Renal cortical epithelial cell (primary cell): ENCODE results near the gene BOD1L2. TPM values are rescaled to one million over a fixed set of nuclear protein-coding genes. Genes with fewer than 3 reads are reported as not detected.

ENCODE experiments used
- DNase-seq: peaks from one replicate; pipeline ENCODE4 v3.0.0-alpha.2; 2011; ENCODE audit warnings: low read depth
- total RNA-seq: library from RNA; depleted of rRNA; stranded (reverse); fragments of >200 nt; gene quantifications from 2 replicates; pipeline ENCODE4 v1.2.3, GENCODE V29; 2014

The BOD1L2 gene
- total RNA-seq, 1 donor from 2014 or later: not detected

DNA sequence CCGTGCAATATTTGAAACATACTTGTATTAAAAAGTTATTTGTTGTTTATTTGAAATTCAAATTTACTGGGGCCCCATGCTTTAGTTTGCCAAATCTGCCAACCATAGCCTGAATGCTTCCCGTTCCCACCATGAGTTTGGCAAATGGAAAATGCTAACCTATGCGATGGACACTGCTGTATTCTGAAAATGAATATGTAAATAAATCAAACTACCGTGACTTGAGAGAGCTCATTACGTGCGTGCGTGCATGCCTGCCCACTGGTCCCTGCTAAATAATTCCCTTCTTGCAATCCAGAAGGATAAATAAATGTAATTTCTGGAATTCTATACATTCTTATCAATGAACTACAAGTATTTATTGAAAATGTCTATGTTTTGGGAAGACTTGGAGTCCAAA is 3.2 kb downstream of the BOD1L2 start:
- DNase-seq: no peak

DNA sequence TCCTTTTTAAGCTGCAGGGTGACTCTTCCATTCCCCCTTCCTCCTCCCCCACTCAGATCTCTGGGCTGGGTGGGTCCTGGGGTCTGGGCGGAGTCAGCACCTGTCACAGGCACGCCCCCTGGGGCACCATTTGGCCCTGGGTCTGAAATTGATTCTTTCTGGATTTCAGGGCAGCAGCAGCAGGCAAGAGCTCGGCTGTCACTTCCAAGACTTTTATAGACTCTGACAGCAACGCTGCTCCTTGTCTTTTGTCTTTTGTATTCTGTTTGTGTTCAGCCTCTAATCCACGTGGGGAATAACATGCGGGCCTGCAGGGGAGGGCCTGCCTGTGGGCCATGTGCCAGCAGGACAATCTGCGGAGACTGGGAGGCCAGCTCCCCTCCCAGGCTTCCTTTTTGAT is 3.9 kb downstream of the BOD1L2 start:
- no peak for DNase-seq

DNA sequence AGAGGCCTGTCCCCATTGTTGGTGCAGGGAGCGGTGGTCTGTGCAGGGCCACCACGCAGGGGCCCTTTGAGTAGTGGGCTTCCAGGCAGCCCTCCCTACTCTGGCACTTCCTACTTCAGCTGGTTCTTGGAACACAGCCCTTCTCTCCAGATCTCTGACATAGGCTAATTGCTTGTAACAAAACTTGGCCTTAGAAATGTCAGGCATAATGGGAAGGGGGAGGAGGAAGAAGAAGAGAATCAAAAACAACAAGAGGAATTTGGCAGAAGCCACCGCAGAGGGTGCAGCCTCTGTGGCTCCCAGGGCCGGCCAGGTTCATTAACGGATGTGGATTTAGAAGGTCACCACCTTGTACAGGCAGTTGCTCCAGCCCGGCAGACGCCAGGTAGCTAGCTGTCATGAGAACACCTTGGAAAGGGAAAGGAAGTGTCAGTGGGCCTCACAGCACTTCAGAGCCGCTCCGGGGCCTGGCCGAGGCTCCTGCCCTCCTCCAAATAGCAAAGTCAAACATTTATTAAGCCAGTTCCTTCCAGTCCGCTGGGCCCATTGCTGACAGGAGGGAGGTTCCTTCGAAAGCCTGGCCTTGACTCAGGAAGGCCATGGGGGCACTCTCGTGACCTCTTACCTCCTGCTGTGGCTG is 7.4 kb downstream of the BOD1L2 start:
- DNase-seq: no peak

DNA sequence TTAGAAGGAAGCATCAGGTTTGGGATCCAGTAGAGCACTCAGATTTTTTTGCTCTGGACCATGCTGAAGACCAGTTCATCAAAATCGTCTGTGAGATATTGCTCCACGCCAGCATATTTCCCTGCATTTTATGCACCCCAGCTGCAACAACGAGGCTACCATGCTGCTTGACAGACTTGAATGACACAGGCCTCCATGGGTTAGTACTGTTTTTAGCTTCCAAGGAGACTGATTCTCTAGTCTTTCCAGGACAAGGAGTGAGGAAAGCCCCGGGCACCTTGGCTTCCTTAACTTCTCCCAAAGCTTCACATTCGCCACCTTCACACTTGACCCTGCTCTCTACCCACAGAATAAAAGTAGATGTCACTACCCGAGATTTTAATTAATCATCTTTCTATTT is 17.5 kb downstream of the BOD1L2 start:
- DNase-seq: no peak

DNA sequence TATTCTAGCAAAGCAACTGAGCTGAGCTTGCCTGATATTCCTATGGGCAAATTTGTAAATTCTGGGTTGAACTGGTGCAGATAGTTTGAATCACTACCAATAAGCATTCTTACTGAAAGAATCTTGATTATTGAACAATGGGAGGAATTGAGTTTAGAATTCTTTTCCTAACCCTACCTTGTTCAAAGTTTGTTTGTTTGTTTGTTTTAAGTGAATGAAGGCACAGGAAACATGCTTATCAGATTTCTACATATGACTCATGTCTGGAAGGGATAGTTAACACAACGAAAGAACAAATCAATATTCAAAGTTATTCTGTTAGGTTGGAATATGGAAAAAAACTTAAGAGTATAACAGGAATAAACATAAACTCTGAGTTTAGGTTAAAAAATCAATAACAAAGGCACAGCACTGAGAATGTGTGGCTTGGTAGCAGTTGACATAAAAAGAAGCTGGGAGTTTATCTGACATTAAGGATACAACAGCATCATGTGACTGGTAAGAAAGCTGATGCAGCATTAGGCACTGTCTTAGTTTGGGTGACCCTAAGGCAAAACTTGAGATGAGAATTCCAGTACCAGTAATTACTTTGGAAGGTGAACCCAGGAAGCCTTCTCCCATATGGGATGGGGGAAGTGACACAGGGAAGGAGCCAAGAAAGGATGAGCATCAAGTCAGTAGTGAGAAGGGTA is 20.9 kb downstream of the BOD1L2 start:
- DNase-seq: no peak

DNA sequence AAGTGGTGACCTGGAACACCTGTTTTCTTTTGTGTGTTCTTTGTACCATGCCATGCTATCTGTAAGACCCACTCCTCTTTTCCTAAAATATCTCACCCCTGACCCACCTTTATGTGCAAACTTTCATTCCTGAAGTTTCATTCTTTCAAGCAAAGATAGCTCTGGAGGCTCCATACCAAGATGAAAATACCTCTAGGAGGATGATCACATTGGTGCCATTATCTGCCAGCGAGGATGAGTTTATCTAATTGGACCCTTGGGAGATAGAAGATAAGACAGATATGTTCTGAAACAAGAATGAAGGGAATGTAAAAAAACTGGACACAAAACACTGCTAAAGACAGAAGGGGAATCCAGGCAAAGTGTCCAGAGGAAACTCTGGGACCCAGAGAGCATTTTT is 24.1 kb downstream of the BOD1L2 start:
- no peak for DNase-seq

DNA sequence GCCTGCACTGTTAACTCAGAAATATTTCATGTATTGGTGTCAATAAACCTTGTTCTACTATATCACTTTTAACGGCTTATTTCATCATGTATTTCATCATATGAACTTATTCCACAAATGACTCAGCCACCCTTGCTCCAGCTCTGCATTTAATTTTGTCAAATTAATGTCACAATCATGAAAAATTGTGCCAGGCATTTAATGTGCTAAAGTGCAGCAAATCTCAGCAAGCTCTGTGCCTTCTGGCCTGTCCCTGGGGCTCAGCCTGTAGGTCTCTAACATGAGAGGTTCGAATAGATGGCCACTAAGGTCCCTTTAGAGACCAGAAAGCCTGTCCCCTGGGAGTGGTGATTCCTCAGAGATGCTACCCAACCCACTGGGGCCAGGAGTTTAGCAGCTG is 28.6 kb downstream of the BOD1L2 start:
- DNase-seq: no peak

DNA sequence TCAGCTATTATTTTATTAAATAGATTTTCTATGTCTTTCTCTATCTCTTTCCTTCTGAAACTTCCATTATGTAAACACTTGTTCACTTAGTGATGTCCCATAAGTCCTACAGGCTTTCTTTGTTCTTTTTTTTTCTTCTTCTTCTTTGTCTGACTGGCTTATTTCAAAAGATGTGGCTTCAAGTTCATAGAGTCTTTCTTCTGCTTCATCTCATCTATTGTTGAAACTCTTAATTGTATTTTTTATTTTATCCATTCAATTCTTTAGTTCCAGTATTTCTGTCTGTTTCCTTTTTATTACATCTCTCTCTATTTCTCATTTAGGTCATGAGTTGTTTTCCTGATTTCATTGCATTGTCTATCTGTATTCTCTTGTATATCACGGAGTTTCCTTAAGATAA is 38.5 kb downstream of the BOD1L2 start:
- no peak for DNase-seq

DNA sequence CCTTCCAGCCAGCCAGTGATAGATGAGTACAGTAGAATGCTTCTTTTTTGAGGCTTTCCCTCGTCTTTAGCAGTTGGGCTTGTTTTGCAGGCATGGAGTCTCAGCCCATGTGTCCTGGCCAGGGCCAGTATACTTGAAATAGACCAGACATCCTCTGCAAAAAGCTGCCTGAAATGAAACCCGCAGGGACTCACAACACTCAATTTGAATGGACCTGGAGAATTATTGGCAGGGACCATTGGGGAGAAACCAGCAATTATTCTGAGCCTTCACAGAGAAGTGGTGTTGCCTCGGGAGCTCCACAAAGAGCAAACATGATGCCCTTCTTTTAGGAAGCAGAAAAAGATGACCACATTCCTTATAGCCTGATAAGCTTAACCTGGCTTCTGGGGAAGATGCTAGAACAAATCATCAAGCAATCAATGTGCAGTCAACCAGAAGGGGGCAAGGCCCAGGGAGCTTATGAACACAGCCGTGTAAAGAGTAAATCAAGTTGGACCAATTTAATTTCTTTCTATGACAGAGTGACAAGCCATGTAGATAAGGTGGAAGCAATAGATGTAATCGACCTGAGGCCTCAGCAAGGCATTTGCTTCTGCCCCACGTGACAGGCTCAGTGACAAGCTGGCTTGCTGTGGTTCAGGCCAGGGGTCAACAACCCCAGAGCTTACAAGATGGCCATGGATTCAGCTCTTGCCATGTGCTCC is 42.1 kb downstream of the BOD1L2 start:
- DNase-seq: no peak

DNA sequence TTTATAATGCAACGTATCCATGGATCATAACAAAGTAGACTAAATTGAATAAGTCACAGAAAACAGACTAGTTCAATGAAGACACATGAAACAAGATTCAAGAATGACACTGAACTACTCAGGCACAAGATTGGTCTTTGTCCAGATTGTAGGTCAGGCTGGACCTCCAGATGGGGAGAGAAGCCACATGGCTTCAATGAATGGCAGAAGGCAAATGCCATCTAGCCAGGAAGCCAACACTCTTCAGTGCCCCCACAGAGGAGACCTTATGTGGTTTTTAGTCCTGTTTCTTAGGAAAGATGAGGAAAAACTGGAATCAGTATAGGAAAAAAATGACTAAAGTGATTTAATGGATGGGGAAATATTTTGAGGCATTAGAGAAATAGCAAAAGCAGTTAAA is 43.1 kb downstream of the BOD1L2 start:
- no peak for DNase-seq

DNA sequence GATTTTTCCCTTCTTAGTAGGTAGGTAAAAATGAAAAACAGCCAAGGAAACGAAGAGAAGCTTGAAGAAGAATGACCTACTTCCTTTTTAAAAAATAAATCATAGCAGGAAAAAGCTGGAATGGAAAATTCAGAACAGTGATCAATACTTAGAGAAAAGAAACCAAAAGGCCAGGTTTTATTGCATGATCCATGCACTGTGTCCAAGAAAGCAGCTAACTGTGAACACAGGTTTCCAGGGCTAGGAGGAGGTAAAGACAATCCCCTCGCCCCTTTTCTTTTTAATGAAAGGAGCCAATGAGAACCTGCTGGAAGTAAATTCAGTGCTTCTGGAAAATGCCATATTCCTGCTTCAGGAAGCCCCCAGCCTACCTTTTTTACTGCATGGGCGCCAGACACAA is 47.2 kb downstream of the BOD1L2 start:
- no peak for DNase-seq

DNA sequence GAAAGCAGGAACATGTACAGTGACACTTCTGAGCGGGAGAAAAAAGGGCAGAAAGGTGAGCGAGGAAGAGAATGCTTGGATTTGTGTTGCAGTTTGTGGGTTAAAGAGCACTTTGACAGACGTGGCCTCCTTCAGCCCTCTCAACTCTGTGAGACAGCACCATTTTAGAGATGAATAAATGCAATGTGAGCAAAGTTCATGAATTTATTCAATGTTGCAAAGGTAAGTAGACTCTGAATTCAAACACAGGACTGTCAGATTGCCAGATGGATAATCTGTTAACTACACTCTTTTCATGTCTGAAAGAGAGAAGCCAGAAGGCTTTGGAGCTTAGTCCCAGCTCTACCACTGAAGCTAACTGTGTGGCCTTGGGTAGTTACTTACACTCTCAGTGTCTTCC is 47.7 kb downstream of the BOD1L2 start:
- no peak for DNase-seq

DNA sequence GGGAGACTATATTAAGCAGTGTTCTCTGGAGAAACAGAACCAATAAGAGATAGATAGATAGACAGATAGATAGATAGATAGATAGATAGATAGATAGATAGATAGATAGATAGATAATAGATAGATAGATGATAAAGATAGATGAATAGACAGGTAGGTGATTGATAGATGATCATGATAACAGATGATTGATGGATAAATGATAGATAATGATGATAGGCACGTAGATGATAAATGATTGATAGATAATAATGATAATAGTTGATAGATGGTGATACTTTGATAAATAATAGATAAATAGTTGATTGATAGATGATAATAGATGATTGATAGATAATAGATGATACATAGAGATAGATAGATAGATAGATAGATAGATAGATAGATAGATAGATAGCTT is 48.5 kb downstream of the BOD1L2 start:
- no peak for DNase-seq

DNA sequence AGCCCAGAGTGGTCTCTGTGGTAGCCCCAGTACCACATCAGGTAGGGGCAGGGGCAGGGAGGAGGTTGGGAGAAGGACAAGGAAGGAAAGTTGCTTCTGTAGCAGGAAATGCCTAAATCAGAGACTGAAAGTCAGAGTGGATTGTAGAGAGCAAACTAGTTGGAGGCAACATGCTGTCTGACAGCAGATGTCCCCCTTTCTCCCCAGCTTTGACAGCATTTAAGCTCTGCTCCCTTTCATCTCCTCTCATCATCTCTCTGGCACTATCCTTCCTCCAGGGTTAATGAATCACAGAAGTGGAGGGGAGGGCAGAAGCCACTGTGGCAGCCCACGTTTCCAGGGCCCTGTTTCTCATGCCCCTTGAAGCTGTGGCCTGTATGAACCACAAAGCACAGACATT is 50.4 kb downstream of the BOD1L2 start:
- no peak for DNase-seq

DNA sequence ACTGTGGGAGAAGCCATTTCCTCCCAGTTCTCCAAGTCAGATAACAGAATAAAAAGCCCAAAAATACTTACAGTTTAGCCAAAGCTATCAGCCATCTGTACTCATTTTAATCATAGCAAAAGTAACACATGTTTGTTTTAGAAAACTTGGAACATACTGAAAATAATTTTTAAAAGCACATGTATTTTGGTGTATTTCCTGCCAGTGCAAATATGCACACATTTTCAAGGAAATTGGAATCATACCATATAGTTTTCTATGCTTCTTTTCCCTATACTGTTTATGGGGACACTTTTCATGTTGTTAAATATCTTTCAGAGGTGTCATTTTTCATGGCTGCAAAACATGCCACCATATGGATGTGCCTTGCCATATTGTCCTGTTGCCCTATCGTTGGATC is 51.2 kb downstream of the BOD1L2 start:
- DNase-seq: no peak

Other genes with a start within 250 kb of the BOD1L2 start
- gene ST8SIA3, start 205.5 kb downstream of the BOD1L2 start, total RNA-seq: not detected in 2 replicates